HG03520 (cell line): ENCODE results near the gene DYNC1LI2.

Experiments used
- ATAC-seq: cut with Tn5 transposase; IDR thresholded peaks from one replicate; pipeline ENCODE4 v1.9.1; 2021; ENCODE audit warnings: mild to moderate bottlenecking, moderate library complexity; ENCODE audit not compliant: unreplicated experiment

DYNC1LI2 gene

DNA sequence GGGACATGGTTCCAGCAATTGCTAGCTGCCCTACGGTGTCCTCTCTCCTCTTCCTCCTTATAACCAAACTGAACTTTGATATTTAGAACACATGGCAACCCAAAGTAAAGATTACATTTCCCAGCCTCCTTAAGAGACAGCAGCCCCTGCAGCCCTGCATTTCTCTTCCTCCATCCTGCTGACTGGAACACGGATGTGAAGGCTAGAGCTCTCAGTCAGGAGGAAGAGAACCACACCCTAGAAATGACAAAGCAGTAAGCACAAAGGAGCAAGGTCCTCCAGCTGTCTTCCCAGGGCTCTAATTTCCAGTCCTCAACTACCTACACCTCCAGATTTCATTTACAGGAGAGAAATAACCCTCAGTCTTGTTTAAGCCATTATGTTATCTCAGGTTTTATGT, 10.9 kb downstream of the DYNC1LI2 start:
- ATAC-seq, result no peak

DNA sequence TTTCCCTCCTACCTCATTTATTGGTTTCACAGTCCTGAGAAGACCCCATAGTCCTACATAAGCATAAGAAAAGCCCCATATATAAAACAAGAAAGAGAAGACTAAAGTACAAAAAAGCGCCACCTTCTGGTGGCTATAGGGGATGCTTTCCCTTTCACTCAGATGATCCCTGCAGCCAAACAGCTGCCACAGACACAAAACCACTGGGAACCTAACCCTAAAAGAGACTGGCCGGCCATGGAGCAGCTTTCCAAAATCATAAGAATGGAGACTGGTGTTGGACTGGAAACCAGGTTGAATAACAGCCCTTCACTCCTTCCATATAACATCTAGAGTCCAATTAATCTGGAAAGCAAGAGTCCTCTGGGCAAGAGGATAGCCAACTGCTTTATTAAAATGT, 11.4 kb downstream of the DYNC1LI2 start:
- no peak for ATAC-seq

DNA sequence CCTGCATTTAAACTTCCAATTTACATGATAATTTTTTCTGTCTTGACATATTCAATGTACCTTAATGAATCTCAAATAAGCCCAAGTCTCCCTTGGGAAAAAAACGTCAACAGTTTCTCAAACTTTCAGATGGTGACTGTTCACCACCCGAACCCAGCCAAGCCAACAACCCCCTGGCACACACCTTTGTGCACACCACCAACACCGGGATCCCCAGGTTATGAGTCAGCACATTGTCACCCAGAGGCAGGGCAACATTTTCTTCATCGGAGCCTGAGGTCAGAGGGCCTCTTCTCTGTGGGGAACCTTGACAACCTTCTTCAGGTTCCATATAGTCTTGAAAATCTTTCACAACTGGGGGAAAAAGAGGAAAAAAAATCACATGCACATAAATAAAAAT, 15.5 kb downstream of the DYNC1LI2 start:
- no peak for ATAC-seq

DNA sequence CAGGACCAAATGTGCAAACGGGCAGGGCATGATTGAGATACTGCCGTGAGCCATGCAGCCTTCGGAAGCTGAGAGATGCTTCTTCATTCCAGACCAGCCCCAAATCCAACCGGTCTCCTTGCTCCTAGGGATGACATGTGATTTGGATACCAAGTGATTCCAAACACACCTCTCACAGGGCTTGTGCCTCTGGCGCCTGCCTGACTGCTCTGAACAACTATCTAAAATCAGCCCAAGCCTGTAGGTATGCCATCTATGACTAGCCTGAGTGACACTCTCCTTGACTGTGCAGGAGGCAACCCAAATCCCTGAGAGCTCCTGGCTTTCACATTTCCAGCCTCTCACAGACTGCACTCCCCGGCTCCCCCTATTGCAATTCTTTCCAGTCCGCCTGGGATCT, 20.3 kb downstream of the DYNC1LI2 start:
- no peak for ATAC-seq

DNA sequence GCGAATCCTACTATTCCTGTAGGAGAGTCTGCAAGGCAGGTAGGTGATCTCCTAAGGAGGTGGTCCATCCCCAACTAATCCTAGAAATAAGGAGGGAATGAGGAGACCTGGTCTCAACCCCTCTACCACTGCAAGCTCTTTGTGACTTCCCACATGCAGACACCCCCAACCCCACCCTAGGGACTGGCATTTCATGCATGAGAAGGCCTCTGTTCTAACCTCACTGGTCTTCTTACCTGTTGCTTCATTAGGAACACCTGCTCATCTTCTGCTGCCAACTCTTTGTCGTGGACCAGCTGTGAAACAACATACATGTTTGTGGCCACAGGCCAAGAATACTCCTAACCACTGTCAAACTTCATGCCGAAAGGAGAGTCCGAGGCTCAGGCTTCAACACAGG, 22.6 kb downstream of the DYNC1LI2 start:
- no peak for ATAC-seq

DNA sequence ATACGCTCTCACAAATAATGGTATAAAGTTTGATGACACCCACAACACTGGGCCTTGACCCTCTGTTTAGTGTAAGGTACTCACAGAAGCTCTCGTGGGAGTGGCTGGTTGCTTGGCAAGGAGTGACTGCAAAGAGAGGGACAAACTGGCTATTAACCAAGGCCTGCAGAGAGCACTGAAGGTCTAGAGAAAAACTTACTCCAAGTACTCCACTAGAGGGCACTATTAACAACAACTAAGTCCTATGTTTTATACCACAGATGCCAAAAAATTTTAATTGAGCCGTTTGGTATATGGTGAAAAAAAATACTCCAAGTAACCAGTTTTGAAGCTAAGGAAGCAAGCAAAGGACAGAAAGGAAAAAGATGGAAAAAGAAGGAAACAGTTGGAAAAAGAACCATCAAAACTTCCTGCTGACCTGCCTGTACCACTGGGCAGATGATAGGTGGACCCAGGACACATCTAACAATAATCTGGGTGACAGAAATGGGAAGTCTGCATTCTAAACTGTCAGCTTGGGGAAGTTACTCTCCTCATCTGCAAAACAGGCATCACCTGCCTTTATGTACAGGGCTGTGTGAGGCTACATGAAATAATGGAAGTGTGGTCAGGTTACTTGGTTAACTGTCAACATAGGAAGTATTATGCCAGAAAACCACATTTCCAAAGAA, 23.2 kb downstream of the DYNC1LI2 start:
- ATAC-seq, result no peak

DNA sequence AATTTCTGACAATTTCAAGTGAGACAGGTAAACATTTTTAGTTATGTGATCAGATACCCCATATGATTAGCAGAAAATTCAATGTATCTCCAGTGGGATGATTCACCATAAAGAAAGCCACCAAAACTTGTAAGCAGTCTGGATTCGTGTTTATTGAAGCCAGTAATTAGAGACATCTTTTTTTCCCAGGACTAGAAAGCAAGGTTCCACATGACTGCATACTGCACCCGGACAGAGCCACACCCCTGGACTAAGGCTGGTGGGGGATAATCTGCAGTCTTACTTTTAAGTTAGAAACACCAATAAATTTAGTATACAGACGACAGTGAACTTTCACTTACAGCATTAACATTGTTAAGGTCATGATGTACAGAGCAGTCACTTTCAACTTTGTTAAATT, 30.6 kb downstream of the DYNC1LI2 start:
- no peak for ATAC-seq

DNA sequence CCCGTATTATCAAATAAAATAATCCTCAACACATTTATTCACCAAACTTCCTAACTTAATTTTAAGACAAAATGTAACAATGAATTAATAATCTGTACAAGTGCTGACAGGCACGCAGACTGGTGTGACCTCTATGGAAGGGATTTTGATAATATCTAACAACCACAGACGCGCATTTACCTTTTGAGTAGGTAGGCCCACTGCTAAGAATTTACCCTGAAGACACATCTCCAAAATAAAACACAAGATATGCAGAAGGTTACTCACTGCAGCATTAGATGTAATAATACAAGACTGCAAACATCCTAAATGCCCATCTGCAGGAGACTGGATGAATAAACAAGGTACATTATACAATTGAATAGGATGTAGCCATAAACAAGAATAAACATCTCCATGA, 32.2 kb downstream of the DYNC1LI2 start:
- no peak for ATAC-seq

DNA sequence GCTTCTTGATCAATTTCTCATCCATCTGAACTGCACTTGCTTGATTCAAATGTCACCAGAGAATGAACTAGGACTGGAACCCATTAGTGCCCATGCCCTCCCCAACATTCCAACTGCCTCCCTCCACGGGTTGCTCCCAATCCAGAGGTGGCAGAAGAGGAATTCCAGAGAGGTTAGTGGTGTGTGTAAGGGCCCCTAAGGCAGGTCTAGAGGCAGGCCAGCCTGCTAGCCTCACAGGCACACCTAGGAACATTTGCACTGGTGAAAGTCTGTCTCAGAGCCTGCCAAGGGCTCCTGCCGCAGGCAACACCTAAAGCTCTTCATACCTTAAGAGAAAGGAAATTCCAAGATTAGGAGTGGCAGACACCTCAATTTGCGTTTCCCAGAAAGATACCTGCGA, 33.6 kb downstream of the DYNC1LI2 start:
- no peak for ATAC-seq

DNA sequence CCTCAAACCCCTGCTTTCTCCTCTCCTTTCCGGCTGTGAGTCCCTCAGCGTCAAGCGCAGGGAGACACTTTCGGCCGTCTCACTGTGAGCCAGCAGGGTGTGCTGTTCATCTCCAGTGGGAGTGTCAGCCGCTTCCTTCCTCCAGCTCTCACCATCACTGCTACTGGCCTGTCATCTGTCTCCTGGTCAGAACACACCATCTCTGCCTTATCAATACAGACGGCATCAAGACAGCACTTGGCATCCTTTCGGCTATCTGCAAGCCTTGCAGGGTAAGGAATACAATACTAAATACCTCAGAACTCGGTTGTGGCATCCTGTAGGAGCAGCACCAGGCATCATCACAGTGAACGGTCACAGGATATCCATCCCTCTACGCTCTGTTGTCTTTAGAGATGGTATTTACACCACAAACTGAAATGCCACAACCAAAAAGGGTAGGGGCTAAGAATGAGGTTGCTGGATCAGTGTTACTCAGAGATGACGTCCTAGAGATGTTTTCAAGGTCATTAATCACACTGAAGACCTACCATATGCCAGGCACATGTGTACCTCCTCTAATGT, 34.2 kb downstream of the DYNC1LI2 start:
- ATAC-seq, result no peak

DNA sequence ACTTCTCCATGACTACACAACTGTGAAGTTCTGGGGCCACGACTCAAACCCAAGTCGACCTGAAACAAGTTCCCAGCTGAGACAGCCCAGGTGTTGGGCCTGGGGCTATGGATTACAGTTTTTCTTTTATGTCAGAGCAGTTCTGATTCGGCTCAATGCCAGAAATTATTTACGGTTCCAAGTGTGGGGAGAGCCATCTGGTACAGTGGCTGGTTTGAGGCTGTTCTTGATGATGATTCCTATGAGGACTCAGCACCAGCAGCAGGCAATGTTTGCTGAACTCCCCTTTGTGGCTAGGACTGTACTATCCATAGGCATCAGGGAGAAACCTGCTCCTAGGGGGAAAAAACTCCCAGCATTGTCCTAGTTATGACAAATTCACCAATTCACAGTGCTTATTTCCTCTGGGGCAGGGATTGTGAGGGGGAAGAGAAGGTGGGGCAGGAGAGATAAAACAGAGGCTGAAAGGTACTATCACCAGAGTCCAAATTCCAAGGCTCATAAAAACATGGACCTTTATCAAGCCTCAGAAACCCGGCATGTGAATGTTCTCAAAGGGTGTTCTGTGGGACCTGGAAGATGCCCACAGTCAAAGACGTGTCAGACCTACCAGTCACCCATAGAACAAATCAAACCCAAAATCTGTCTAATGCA, 36.6 kb downstream of the DYNC1LI2 start:
- no peak for ATAC-seq

DNA sequence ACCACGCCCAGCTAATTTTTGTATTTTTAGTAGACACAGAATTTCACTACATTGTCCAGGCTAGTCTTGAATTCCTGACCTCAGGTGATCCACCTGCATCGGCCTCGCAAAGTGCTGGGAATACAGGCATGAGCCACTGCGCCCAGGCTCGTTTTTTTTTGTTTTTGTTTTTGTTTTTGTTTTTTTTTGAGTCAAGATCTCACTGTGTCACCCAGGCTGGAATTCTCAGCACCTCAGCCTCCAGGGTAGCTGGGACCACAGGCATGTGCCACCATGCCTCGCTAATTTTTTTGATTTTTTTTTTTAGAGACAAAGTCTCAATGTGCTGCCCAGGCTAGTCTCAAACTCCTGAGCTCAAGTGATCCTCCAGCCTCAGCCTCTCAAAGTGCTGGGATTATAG, 37.3 kb downstream of the DYNC1LI2 start:
- ATAC-seq, result no peak

DNA sequence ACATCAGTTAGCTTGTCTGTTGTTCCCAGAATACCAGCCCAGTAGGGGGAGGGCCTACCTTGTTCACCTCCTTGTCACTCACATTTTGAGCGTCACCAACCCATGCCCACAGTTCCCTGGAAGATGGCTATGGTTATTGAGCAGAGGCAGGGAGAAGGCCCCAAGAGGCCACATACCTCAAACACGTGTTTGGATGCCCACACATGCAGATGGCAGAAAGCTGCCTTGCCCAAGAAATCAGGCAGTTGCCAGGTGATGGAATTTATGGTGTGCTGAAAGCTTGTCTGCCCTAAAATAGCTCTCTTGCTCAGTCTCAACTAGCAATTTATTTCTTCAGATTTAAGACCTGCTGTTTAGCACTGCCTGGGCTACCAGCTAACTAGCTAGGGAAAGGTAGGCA, 38.3 kb downstream of the DYNC1LI2 start:
- ATAC-seq, result no peak

DNA sequence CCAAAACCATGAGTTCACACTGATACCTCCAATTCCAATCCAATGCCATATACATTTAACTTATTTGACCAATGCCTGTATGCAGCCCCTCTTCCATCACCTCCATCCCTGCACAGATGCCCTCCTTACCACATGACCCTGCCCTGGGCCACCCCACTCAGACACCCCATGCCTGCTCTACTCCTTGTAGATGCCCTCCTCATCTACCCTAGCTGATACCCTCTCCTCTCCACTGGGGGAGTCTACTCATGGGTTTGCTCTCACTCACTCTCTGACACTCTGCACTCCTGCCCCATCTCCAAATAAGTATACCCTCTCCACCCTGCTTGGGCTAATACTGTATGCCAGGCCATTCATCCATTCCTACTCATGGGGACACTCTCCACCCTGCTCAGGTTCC, 38.9 kb downstream of the DYNC1LI2 start:
- no peak for ATAC-seq

DNA sequence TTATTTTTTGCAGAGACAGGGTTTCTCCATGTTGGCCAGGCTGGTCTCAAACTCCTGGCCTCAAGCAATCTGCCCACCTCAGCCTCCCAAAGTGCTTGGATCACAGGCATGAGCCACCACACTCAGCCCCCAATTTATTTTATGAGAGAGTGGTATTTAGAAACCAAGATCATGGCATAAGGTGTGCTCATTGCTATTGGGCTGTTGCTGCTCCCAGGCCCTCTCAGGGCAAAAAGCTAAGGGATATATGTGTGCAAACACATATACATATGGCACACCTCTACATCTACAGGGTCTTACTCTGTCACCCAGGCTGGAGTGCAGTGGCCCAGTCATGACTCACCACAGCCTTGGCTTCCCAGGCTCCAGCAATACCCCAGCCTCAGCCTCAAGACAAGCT, 39.8 kb downstream of the DYNC1LI2 start:
- ATAC-seq, result no peak

DNA sequence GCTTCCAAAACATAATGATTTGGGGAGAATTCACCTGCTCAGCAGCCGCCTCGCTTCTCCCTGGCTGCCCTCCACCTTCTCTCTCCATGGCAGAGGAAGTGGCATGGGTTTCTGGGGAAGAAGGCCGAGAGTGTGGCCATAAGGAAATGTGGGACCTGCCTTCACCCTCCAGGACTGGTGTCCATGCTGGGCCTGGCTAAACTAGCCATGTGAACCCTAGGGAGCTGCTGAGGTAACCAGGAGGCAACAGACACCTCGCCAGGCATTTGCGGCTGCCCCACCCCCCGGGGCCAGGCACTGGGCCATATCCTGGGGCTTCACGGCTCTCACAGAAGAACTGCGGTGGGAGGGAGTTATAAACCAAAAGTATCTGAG, 44.9 kb downstream of the DYNC1LI2 start:
- ATAC-seq, result no peak

DNA sequence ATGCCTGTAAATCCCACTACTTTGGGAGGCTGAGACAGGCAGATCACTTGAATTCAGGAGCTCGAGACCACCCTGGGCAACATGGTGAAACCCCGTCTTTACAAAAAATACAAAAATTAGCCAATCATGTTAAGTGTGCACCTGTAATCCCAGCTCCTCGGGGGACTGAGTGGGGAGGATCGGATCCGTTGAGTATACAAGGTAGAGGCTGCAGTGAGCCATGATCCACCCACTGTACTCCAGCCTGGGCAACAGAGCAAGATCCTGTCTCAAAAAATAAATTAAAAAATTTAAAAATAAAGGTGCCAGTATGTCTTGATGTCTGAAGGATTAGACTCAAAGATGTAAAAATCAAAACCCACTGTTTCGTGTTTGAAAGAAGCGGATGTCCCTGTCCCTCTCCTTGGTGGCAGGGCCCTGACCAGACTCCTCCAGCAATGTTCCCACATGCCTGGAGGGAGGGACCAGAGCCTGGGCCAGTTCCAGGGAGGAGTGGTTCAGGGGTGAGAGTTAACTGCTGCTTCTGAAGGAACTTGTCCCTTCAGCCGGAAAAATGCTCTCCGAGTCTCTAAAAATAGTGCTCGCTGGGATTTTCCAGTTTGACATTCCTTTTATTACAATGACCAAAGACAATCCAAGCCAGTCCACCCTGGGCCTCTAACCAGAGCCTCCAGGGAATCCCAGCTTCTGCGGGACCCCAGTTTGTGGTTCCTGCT, 45.5 kb downstream of the DYNC1LI2 start:
- no peak for ATAC-seq

DNA sequence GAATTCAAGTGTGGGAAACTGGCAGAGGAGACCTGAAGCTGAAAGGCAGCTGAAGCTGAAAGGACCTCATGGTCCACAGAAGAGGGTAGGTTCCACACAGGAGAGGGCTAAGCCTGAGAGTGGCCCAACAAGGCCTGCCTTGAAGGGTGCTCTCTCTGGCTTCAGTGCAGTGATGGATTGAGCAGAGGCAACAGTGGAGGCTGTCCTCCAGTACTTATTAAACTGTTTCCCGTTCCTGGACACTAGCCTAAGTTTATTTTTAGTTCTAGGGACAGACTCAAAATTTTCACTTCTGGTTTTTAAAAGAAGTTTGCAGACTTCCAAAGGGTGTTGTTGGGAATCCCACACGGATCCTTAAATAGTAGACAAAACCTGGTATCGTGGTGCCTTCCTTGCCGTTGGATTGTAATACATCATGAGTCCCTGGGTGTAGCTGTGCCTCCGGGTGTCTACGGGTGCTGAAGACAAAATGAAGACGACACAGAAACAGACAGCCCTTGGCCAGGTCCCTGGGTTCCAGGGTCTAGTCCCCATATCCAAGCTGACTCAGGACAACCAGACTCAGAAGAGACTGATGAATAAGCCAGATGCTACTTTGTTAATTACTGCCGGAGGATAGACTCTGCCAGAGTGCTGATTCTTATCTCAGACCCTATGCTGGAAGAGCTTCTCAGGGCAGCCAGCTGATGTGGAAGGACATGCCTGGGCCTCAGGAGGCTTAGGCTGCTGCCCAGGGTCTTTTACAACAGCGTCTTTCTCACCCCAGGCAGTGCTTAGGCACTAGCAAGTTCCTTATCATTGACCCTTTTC, 47.8 kb downstream of the DYNC1LI2 start:
- no peak for ATAC-seq

DNA sequence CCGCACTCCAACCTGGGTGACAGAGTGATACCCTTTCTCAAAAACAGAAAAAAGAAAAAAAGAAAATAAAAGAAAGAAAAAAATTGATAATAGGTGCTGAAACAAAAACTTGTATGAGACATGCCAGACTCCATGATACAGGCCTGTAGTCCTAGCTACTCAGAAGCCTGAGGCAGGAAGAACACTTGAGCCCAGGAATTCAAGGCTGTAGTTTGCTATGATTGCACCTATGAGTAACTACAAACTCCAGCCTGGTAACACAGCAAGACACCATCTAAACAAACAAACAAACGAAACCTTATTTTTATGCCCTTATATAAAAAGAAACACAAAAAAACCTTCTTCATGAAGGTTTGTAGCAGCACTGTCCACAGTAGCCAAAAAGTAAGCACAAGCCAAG, 49.9 kb downstream of the DYNC1LI2 start:
- no peak for ATAC-seq

DNA sequence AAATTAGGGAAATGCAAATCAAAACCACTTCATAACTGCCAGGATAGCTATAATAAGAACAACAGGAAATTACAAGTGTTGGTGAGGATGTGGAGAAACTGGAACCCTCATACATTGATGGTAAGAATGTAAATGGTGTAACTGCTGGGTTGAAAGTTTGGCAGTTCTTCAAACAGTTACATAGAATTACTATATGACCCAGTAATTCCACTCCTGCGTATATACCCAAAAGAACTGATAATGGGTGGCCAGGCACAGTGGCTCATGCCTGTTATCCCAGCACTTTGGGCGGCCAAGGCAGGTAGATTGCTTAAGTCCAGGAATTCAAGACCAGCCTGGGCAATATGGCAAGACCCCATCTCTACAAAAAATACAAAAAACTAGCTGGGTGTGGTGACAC, 50.4 kb downstream of the DYNC1LI2 start:
- no peak for ATAC-seq

DNA sequence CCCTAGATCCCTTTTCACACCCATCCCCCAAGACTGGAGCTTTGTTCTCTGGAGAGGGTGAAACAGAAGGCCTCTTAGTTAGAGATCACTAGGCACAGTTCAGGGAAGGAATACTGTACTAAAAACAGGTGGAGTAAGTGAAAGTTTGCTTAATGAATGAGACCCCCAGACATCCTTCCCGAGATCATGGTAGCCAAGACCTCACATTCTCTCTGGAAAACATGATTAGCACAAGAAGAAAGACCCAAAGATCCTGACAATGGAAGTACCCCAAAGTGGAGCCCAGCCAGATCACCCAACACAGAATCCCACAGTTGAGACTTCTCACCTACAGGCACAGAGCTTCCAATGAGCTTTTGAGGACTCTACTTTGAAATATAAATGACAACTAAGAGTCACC, 51.5 kb downstream of the DYNC1LI2 start:
- no peak for ATAC-seq
